B cell (primary cell): ENCODE data around the gene TMPRSS7. TPM values are rescaled to one million over a fixed set of nuclear protein-coding genes. Genes with fewer than 3 reads are reported as not detected.

ENCODE experiments used
- ATAC-seq: fragments of 200-7000 bp; cut with Tn5 transposase; one replicate; pipeline ENCODE4 v1.10.0; 2021; ENCODE audit warnings: low read depth, mild to moderate bottlenecking, moderate number of reproducible peaks, moderate library complexity
- CTCF ChIA-PET: fragments of 350-600 bp; sonication (Branson Sonifier 250); formaldehyde crosslinking; loops from one replicate; lab custom pipeline; 2021; ENCODE audit warnings: antibody characterized with exemption, inconsistent platforms; lab: Charles Lee
- POLR2A ChIA-PET: fragments of 350-600 bp; sonication (Branson Sonifier 250); formaldehyde crosslinking; loops from one replicate; lab custom pipeline; 2021; ENCODE audit warnings: antibody characterized with exemption; lab: Charles Lee
- DNase-seq: peaks from one replicate; pipeline ENCODE4 v3.0.0; 2013
- H2AFZ ChIP-seq: 2 replicates; pipeline ENCODE4 v1.6.1; 2012; ENCODE audit warnings: mild to moderate bottlenecking, low read depth, low read length; ENCODE audit not compliant: insufficient read depth, poor library complexity, severe bottlenecking
- H3K27ac ChIP-seq, 2 donors: 1 replicate in 1 of 2; 2 replicates in 1 of 2; pipeline ENCODE4 v1.5.1; 2012 to 2013; ENCODE audit warnings: low read length in 2 of 2, mild to moderate bottlenecking in 2 of 2, moderate library complexity in 1 of 2
- H3K27me3 ChIP-seq, 4 experiments: fragments of 200-600 bp in 1 of 4; sonication (generic) in 1 of 4; replicated peaks in 1 of 4; 1 replicate in 2 of 4; 2 replicates in 2 of 4; pipeline versions ENCODE4 v1.6.1 to v1.7.0; 2013 to 2016; ENCODE audit warnings: low read length in 3 of 4, mild to moderate bottlenecking in 2 of 4, mixed read lengths in 1 of 4, moderate library complexity in 1 of 4; ENCODE audit not compliant: insufficient read depth in 4 of 4, control insufficient read depth in 3 of 4; ENCODE audit errors: control extremely low read depth in 1 of 4
- H3K36me3 ChIP-seq, 2 experiments: replicated peaks in 1 of 2; 1 replicate in 1 of 2; 2 replicates in 1 of 2; pipeline versions ENCODE4 v1.6.1 to v1.7.1; 2013; ENCODE audit warnings: low read length in 1 of 2; ENCODE audit not compliant: insufficient read depth in 2 of 2, control insufficient read depth in 1 of 2; ENCODE audit errors: control extremely low read depth in 1 of 2, extremely low read depth in 1 of 2
- H3K4me1 ChIP-seq, 2 donors: fragments of 200-600 bp in 1 of 2; sonication (generic) in 1 of 2; 1 replicate in 1 of 2; 2 replicates in 1 of 2; pipeline versions ENCODE4 v1.5.1 to v1.6.1; 2013 to 2017; ENCODE audit warnings: low read length in 2 of 2; ENCODE audit not compliant: control insufficient read depth in 2 of 2, insufficient read depth in 2 of 2
- H3K4me2 ChIP-seq: replicated peaks from 2 replicates; pipeline ENCODE3; 2012; ENCODE audit warnings: mild to moderate bottlenecking, low read depth, low read length; ENCODE audit not compliant: poor library complexity, severe bottlenecking
- H3K4me3 ChIP-seq, 5 experiments: fragments of 200-600 bp in 1 of 5; sonication (generic) in 1 of 5; 1 replicate in 3 of 5; 2 replicates in 2 of 5; pipeline versions ENCODE4 v1.5.1 to v1.7.0; 2011 to 2016; ENCODE audit warnings: low read length in 4 of 5, mild to moderate bottlenecking in 4 of 5, low read depth in 2 of 5, control low read depth in 1 of 5, moderate library complexity in 1 of 5; ENCODE audit not compliant: insufficient read depth in 1 of 5; ENCODE audit errors: control extremely low read depth in 1 of 5, extremely low read depth in 1 of 5
- H3K79me2 ChIP-seq: fragments of 200-600 bp; sonication (generic); one replicate; pipeline ENCODE4 v1.6.0; 2016; ENCODE audit warnings: low read length; ENCODE audit not compliant: control insufficient read depth, insufficient read depth
- H3K9ac ChIP-seq: fragments of 200-600 bp; sonication (generic); 2 replicates; pipeline ENCODE4 v1.6.1; 2017; ENCODE audit warnings: mild to moderate bottlenecking, low read length, moderate library complexity
- H3K9me3 ChIP-seq, 3 donors: one replicate each; pipeline versions ENCODE4 v1.6.1 to v1.7.1; 2013; ENCODE audit warnings: low read length in 2 of 3; ENCODE audit not compliant: control insufficient read depth in 2 of 3, insufficient read depth in 1 of 3; ENCODE audit errors: control extremely low read depth in 1 of 3
- H4K20me1 ChIP-seq: 2 replicates; pipeline ENCODE4 v1.6.0; 2012; ENCODE audit warnings: mild to moderate bottlenecking, low read length; ENCODE audit not compliant: insufficient read depth, control insufficient read depth, poor library complexity, severe bottlenecking
- H3K27ac Mint-ChIP-seq: one replicate; pipeline ENCODE4 v1.8.0; 2021; ENCODE audit warnings: mixed read lengths
- H3K27me3 Mint-ChIP-seq: one replicate; pipeline ENCODE4 v1.8.0; 2021; ENCODE audit warnings: mixed read lengths
- H3K4me1 Mint-ChIP-seq: one replicate; pipeline ENCODE4 v1.8.0; 2021; ENCODE audit warnings: mixed read lengths
- H3K4me3 Mint-ChIP-seq: one replicate; pipeline ENCODE4 v1.8.0; 2021; ENCODE audit warnings: mixed read lengths
- H3K9me3 Mint-ChIP-seq: one replicate; pipeline ENCODE4 v1.8.0; 2022; ENCODE audit warnings: mixed read lengths; ENCODE audit not compliant: insufficient read depth
- EZH2 ChIP-seq: IDR thresholded peaks from 2 replicates; pipeline ENCODE4 v1.6.1; 2012; ENCODE audit warnings: borderline replicate concordance, low read depth, mild to moderate bottlenecking, moderate library complexity, low read length; ENCODE audit not compliant: insufficient read depth, poor library complexity, severe bottlenecking
- WGBS: methylation state at CpG from one replicate; pipeline ENCODE4 v1.1.5; 2013; ENCODE audit warnings: missing lambda C conversion rate; ENCODE audit not compliant: insufficient coverage; 5-methylcytosine and 5-hydroxymethylcytosine counted together
- intact Hi-C: fragments of 100-400 bp; cut with micrococcal nuclease; formaldehyde crosslinking; loops from one replicate; pipeline ENCODE4 v1.10.0; 2022
- polyA plus RNA-seq: library from polyadenylated mRNA; depleted of rRNA; stranded (reverse); fragments of >200 nt; gene quantifications from 2 replicates; pipeline ENCODE4 v1.2.3, GENCODE V29; 2012
- total RNA-seq, 2 donors: library from RNA; stranded (reverse); fragments of 120-200 nt in 1 of 2; gene quantifications; 1 replicate in 1 of 2; 2 replicates in 1 of 2; pipeline versions ENCODE4 v1.2.3 to v1.2.4, GENCODE V29; 2013 to 2022
- TF ChIP-seq, protein P1 (sequence below): fragments of 200-600 bp; IDR thresholded peaks from one replicate; pipeline ENCODE4 v1.8.0; 2022; ENCODE audit warnings: antibody characterized with exemption, mild to moderate bottlenecking

The TMPRSS7 gene
- total and polyA plus RNA-seq, 2 donors (not counting 1 experiment from before 2014, with no cell fraction given): not detected

DNA sequence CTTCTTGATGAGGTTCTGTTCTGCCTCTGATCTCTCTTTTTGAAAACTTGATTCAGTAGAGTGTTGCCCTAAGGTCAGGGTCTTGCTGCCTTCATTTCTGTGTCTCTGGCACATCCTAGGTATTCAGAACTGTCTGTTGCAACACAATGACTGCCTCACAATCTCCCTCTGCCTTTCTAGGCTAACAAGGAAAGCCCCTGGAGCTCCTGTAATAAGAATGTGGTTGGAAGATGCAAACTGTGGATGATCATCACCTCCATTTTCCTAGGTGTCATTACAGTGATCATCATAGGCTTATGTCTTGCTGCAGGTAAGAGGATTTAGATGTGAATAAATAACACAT lies 58.6 kb downstream of the TMPRSS7 start:
- H3K4me2 ChIP-seq: no peak overlapping the region
- ChIA-PET POLR2A (no interaction called here), CTCF (no interaction called here)
- Mint-ChIP-seq H3K4me3 (peak overlapping the region; percentile 7), H3K27me3 (peaks cover 20% of the 10 kb centered on the region), H3K27ac (peak overlapping the region; percentile 12), H3K9me3 (no peaks in the 10 kb centered on the region), H3K4me1 (peaks cover 32% of the 10 kb centered on the region)
- ATAC-seq (no peak), DNase-seq (no peak)
- intact Hi-C loops: no loop called here
- H3K9me3 ChIP-seq: no peaks in the 10 kb centered on the region
- H3K4me3 ChIP-seq: no peak overlapping the region
- no peaks in the 10 kb centered on the region for H3K36me3 ChIP-seq
- no peaks in the 10 kb centered on the region for H3K79me2 ChIP-seq
- no peak overlapping the region for H3K27ac ChIP-seq
- no peaks in the 10 kb centered on the region for H4K20me1 ChIP-seq
- peaks cover 19 to 22% of the 10 kb centered on the region in 2 donors for H3K4me1 ChIP-seq
- no peak overlapping the region for H3K9ac ChIP-seq
- H3K27me3 ChIP-seq: peaks cover 0 to 11% (median 5%) of the 10 kb centered on the region in 4 experiments
- no peak for TF ChIP-seq EZH2
- TF ChIP-seq, protein P1, sequence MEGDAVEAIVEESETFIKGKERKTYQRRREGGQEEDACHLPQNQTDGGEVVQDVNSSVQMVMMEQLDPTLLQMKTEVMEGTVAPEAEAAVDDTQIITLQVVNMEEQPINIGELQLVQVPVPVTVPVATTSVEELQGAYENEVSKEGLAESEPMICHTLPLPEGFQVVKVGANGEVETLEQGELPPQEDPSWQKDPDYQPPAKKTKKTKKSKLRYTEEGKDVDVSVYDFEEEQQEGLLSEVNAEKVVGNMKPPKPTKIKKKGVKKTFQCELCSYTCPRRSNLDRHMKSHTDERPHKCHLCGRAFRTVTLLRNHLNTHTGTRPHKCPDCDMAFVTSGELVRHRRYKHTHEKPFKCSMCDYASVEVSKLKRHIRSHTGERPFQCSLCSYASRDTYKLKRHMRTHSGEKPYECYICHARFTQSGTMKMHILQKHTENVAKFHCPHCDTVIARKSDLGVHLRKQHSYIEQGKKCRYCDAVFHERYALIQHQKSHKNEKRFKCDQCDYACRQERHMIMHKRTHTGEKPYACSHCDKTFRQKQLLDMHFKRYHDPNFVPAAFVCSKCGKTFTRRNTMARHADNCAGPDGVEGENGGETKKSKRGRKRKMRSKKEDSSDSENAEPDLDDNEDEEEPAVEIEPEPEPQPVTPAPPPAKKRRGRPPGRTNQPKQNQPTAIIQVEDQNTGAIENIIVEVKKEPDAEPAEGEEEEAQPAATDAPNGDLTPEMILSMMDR: no peak
- no peak overlapping the region for H2AFZ ChIP-seq

DNA sequence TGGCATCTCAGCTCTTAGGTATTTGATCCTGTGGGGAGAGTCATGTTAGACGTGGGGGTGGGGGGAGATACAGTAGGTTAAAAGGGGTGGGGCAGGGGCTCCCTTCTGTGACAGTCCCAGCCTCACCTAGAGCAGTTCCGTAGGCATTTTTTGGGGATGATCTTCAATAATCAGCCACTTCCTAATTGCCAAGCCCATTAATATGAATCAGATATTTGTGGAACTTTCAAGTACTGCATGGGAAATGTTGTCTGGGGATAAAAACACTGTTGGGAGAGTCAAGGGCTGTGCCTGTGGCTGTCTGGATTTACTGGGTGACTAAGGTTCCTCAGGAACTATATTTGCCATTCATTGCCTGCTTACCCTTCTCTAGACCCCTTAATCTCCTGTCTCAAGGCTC lies 61.2 kb downstream of the TMPRSS7 start:
- Mint-ChIP-seq H3K27me3 (peaks cover 7% of the 10 kb centered on the region), H3K9me3 (peaks cover 3% of the 10 kb centered on the region), H3K4me1 (peaks cover 26% of the 10 kb centered on the region), H3K4me3 (no peak overlapping the region), H3K27ac (no peak overlapping the region)
- no peak for ATAC-seq
- Histone ChIP-seq H3K27me3 (peaks cover 0 to 7% (median 1%) of the 10 kb centered on the region in 4 experiments), H3K4me3 (no peak overlapping the region), H3K9ac (no peak overlapping the region), H3K27ac (no peak overlapping the region), H4K20me1 (no peaks in the 10 kb centered on the region), H3K36me3 (no peaks in the 10 kb centered on the region), H2AFZ (no peak overlapping the region), H3K79me2 (no peaks in the 10 kb centered on the region), H3K4me2 (no peak overlapping the region), H3K9me3 (peaks cover 0 to 2% (median 0%) of the 10 kb centered on the region in 3 donors), H3K4me1 (peaks cover 14 to 16% of the 10 kb centered on the region in 2 donors)
- intact Hi-C loops: no loop called here
- ChIA-PET CTCF (interaction anchor here (1.4 kb wide), 1 partner anchor 16 kb away, joined by 5 read pairs; no protein-coding TSS in a partner anchor), POLR2A (no interaction called here)
- no peak for TF ChIP-seq EZH2
- TF ChIP-seq, protein P1: no peak
- DNase-seq: no peak
- whole genome bisulfite sequencing: no CpG with 5 or more reads among the region's 2 CpGs
